HG02678 (cell line): ENCODE measurements around the gene HMG20A.
A peak's percentile ranks its signal among the peaks of the same experiment; 100 is the strongest.

Experiments used
- ATAC-seq: cut with Tn5 transposase; IDR thresholded peaks from one replicate; pipeline ENCODE4 v1.9.1; 2021; ENCODE audit warnings: mild to moderate bottlenecking, moderate library complexity; ENCODE audit not compliant: unreplicated experiment

Gene HMG20A

GRCh38 chr15:77420610-77421369 is at the start of gene HMG20A:
Gene HMG20A (plus strand): TSS chr15:77420888. CDS start chr15:77458408, 37,520 bp downstream.
- peak; percentile 30 for ATAC-seq

- ATAC-seq = no peak
Observed at GRCh38 chr15:77371850-77372563, 48.7 kb upstream of the HMG20A start.

- no peak for ATAC-seq
Observed at GRCh38 chr15:77373441-77373840, 47.2 kb upstream of the HMG20A start.

- ATAC-seq = no peak
Observed at GRCh38 chr15:77375133-77375532, 45.6 kb upstream of the HMG20A start.

- no peak for ATAC-seq
Observed at GRCh38 chr15:77376770-77377169, 43.9 kb upstream of the HMG20A start.

GRCh38 chr15:77380033-77380432 is 40.7 kb upstream of the HMG20A start:
- ATAC-seq = no peak

- ATAC-seq = no peak
Observed at GRCh38 chr15:77384086-77384485, 36.6 kb upstream of the HMG20A start.

- no peak for ATAC-seq
Observed at GRCh38 chr15:77384589-77385359, 35.9 kb upstream of the HMG20A start.

GRCh38 chr15:77386626-77387025 is 34.1 kb upstream of the HMG20A start:
- ATAC-seq = no peak

- no peak for ATAC-seq
Observed at GRCh38 chr15:77387365-77388105, 33.2 kb upstream of the HMG20A start.

- no peak for ATAC-seq
Observed at GRCh38 chr15:77391372-77391951, 29.2 kb upstream of the HMG20A start.

GRCh38 chr15:77392762-77393470 is 27.8 kb upstream of the HMG20A start:
- no peak for ATAC-seq

- ATAC-seq = no peak
Observed at GRCh38 chr15:77393471-77393840, 27.2 kb upstream of the HMG20A start.

GRCh38 chr15:77395013-77395774 is 25.5 kb upstream of the HMG20A start:
- no peak for ATAC-seq

- no peak for ATAC-seq
Observed at GRCh38 chr15:77396692-77397091, 24.0 kb upstream of the HMG20A start.

GRCh38 chr15:77398927-77399326 is 21.8 kb upstream of the HMG20A start:
- ATAC-seq = no peak

- no peak for ATAC-seq
Observed at GRCh38 chr15:77400258-77400657, 20.4 kb upstream of the HMG20A start.

GRCh38 chr15:77402740-77403379 is 17.8 kb upstream of the HMG20A start:
- no peak for ATAC-seq
